Liver (tissue), 9 donors: ENCODE data around the gene STK33. TPM values are rescaled to one million over a fixed set of nuclear protein-coding genes. Genes with fewer than 3 reads are reported as not detected.

Experiments
- DNase-seq: peaks from one replicate; pipeline ENCODE4 v3.0.0-alpha.2; 2017; ENCODE audit warnings: low spot score
- H3K27ac ChIP-seq, 2 donors: one replicate each; pipeline ENCODE4 v1.7.0; 2013; ENCODE audit warnings: inconsistent platforms in 2 of 2, low read length in 2 of 2, control low read depth in 1 of 2, low read depth in 1 of 2, mild to moderate bottlenecking in 1 of 2
- H3K27me3 ChIP-seq, 4 donors: one replicate each; pipeline versions ENCODE4 v1.6.1 to v1.7.0; 2013; ENCODE audit warnings: low read length in 3 of 4, inconsistent platforms in 1 of 4, mild to moderate bottlenecking in 1 of 4, moderate library complexity in 1 of 4; ENCODE audit not compliant: control insufficient read depth in 4 of 4, insufficient read depth in 4 of 4
- H3K36me3 ChIP-seq, 4 donors: one replicate each; pipeline versions ENCODE4 v1.6.1 to v1.7.0; 2013; ENCODE audit warnings: low read length in 3 of 4, mild to moderate bottlenecking in 3 of 4, low read depth in 1 of 4, moderate library complexity in 1 of 4; ENCODE audit not compliant: control insufficient read depth in 4 of 4, insufficient read depth in 3 of 4
- H3K4me1 ChIP-seq, 4 donors: one replicate each; pipeline versions ENCODE4 v1.6.1 to v1.7.0; 2013; ENCODE audit warnings: low read length in 3 of 4, mild to moderate bottlenecking in 3 of 4, moderate library complexity in 1 of 4; ENCODE audit not compliant: control insufficient read depth in 4 of 4, insufficient read depth in 4 of 4
- H3K4me3 ChIP-seq, 3 donors: one replicate each; pipeline versions ENCODE4 v1.6.1 to v1.7.0; 2013; ENCODE audit warnings: low read length in 3 of 3, control low read depth in 1 of 3, low read depth in 1 of 3, mild to moderate bottlenecking in 1 of 3
- H3K9ac ChIP-seq, 2 donors: one replicate each; pipeline ENCODE4 v1.7.0; 2013; ENCODE audit warnings: low read length in 2 of 2, mild to moderate bottlenecking in 2 of 2, moderate library complexity in 2 of 2, control low read depth in 1 of 2, low read depth in 1 of 2
- H3K9me3 ChIP-seq, 4 donors: one replicate each; pipeline versions ENCODE4 v1.6.1 to v1.7.0; 2013; ENCODE audit warnings: low read length in 3 of 4; ENCODE audit not compliant: control insufficient read depth in 4 of 4
- CTCF ChIP-seq: fragments of 150-350 bp; IDR thresholded peaks from 2 replicates; pipeline ENCODE4 v1.5.1; 2017; ENCODE audit warnings: improper control_type of control experiment, low read depth, low read length; ENCODE audit not compliant: missing input control
- EGR1 ChIP-seq, 2 donors: IDR thresholded peaks; 2 replicates each; pipeline ENCODE4 v1.6.1; 2016 to 2018; ENCODE audit warnings: antibody characterized with exemption in 2 of 2, low read depth in 2 of 2
- FOXA1 ChIP-seq: IDR thresholded peaks from 2 replicates; pipeline ENCODE4 v1.6.1; 2016; ENCODE audit warnings: antibody characterized with exemption
- FOXA2 ChIP-seq: IDR thresholded peaks from 2 replicates; pipeline ENCODE4 v1.6.1; 2016; ENCODE audit warnings: antibody characterized with exemption
- HNF4A ChIP-seq, 2 donors: conservative IDR thresholded peaks; 2 replicates each; pipeline ENCODE4 v1.6.1; 2016; ENCODE audit warnings: antibody characterized with exemption in 2 of 2, mild to moderate bottlenecking in 2 of 2
- HNF4G ChIP-seq: IDR thresholded peaks from 2 replicates; pipeline ENCODE4 v1.6.1; 2016; ENCODE audit warnings: antibody characterized with exemption
- JUND ChIP-seq, 2 donors: IDR thresholded peaks; 2 replicates each; pipeline ENCODE4 v1.6.1; 2016; ENCODE audit warnings: antibody characterized with exemption in 2 of 2
- NR2F2 ChIP-seq: IDR thresholded peaks from 2 replicates; pipeline ENCODE4 v1.6.1; 2016; ENCODE audit warnings: antibody characterized with exemption
- RXRA ChIP-seq, 2 donors: IDR thresholded peaks; 2 replicates each; pipeline ENCODE4 v1.6.1; 2017 to 2018; ENCODE audit warnings: antibody characterized with exemption in 2 of 2, mild to moderate bottlenecking in 1 of 2
- TAF1 ChIP-seq: conservative IDR thresholded peaks from 2 replicates; pipeline ENCODE4 v1.6.1; 2016; ENCODE audit warnings: antibody characterized with exemption, mild to moderate bottlenecking
- YY1 ChIP-seq: IDR thresholded peaks from 2 replicates; pipeline ENCODE4 v1.6.1; 2016; ENCODE audit warnings: antibody characterized with exemption, mild to moderate bottlenecking
- ZBTB33 ChIP-seq: IDR thresholded peaks from 2 replicates; pipeline ENCODE4 v1.6.1; 2016; ENCODE audit warnings: antibody characterized with exemption
- WGBS: extraction: QIAGEN DNeasy Blood & Tissue Kit; methylation state at CpG from one replicate; pipeline ENCODE4 v1.1.7; 2013; 5-methylcytosine and 5-hydroxymethylcytosine counted together
- polyA plus RNA-seq, 2 donors: library from polyadenylated mRNA; stranded (reverse) in 1 of 2; unstranded in 1 of 2; fragments of 200-250 nt in 1 of 2; fragments of >200 nt in 1 of 2; fragmentation: Nextera tagmentation in 1 of 2; extraction: Ambion mirVana in 1 of 2; gene quantifications; one replicate each; pipeline versions ENCODE4 v1.2.1 to v1.2.3, GENCODE V29; 2013 to 2015
- total RNA-seq, 2 donors: library from RNA; depleted of rRNA; stranded (reverse); fragments of >200 nt; gene quantifications; one replicate each; pipeline ENCODE4 v1.2.3, GENCODE V29; 2014
- TF ChIP-seq, protein P1 (sequence below): IDR thresholded peaks from 2 replicates; pipeline ENCODE4 v1.6.1; 2016; ENCODE audit warnings: antibody characterized with exemption, mild to moderate bottlenecking
- TF ChIP-seq, protein P2 (sequence below): IDR thresholded peaks from 2 replicates; pipeline ENCODE4 v1.6.1; 2016; ENCODE audit warnings: antibody characterized with exemption
- donor health status: healthy.
- donor health status: healthy.
- donor health status: healthy.
- donor health status: healthy.
- donor health status: healthy.

The STK33 gene
- total and polyA plus RNA-seq, 4 donors, result 0.09 to 1.1 (median 0.52) TPM

- TF ChIP-seq HNF4G, result no peak
- TF ChIP-seq NR2F2, result no peak
These were observed 27.1 kb upstream of the STK33 start (continued) for GRCh38 chr11:8621147-8621546.

GRCh38 chr11:8617063-8617462 lies 23.0 kb upstream of the STK33 start:
- 86% methylated on average over 2 of the region's 2 CpGs for WGBS
- Histone ChIP-seq H3K4me1 (no peaks in the 10 kb centered on the region), H3K27ac (no peak overlapping the region), H3K9ac (no peak overlapping the region), H3K4me3 (no peak overlapping the region), H3K36me3 (peaks cover 14 to 67% (median 26%) of the 10 kb centered on the region in 4 donors), H3K9me3 (no peaks in the 10 kb centered on the region), H3K27me3 (no peaks in the 10 kb centered on the region)
- no peak for TF ChIP-seq YY1
- TF ChIP-seq HNF4G, result no peak
- no peak for TF ChIP-seq HNF4A (conservative IDR thresholded peaks at IDR 0.05)
- no peak for TF ChIP-seq EGR1 (IDR thresholded peaks at IDR 0.05; ENCODE audit: low read depth in 2 of 2)
- TF ChIP-seq, protein P1, sequence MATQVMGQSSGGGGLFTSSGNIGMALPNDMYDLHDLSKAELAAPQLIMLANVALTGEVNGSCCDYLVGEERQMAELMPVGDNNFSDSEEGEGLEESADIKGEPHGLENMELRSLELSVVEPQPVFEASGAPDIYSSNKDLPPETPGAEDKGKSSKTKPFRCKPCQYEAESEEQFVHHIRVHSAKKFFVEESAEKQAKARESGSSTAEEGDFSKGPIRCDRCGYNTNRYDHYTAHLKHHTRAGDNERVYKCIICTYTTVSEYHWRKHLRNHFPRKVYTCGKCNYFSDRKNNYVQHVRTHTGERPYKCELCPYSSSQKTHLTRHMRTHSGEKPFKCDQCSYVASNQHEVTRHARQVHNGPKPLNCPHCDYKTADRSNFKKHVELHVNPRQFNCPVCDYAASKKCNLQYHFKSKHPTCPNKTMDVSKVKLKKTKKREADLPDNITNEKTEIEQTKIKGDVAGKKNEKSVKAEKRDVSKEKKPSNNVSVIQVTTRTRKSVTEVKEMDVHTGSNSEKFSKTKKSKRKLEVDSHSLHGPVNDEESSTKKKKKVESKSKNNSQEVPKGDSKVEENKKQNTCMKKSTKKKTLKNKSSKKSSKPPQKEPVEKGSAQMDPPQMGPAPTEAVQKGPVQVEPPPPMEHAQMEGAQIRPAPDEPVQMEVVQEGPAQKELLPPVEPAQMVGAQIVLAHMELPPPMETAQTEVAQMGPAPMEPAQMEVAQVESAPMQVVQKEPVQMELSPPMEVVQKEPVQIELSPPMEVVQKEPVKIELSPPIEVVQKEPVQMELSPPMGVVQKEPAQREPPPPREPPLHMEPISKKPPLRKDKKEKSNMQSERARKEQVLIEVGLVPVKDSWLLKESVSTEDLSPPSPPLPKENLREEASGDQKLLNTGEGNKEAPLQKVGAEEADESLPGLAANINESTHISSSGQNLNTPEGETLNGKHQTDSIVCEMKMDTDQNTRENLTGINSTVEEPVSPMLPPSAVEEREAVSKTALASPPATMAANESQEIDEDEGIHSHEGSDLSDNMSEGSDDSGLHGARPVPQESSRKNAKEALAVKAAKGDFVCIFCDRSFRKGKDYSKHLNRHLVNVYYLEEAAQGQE, result no peak
- no peak for TF ChIP-seq FOXA1
- TF ChIP-seq ZBTB33, result no peak
- TF ChIP-seq JUND (IDR thresholded peaks at IDR 0.05), result no peak
- TF ChIP-seq CTCF, result no peak
- TF ChIP-seq TAF1, result no peak
- no peak for DNase-seq

- Histone ChIP-seq H3K27ac (no peak overlapping the region), H3K36me3 (peaks cover 5 to 53% (median 19%) of the 10 kb centered on the region in 4 donors), H3K4me1 (no peaks in the 10 kb centered on the region), H3K4me3 (no peak overlapping the region), H3K9ac (no peak overlapping the region), H3K9me3 (no peaks in the 10 kb centered on the region), H3K27me3 (no peaks in the 10 kb centered on the region)
- no peak for DNase-seq
- 96% methylated on average over 4 of the region's 4 CpGs for WGBS
- TF ChIP-seq FOXA1 (no peak), HNF4A (conservative IDR thresholded peaks at IDR 0.05) (no peak), TAF1 (no peak), RXRA (IDR thresholded peaks at IDR 0.05) (no peak), CTCF (no peak), JUND (IDR thresholded peaks at IDR 0.05) (no peak), FOXA2 (no peak), YY1 (no peak), HNF4G (no peak)
- TF ChIP-seq, protein P1, result no peak
- TF ChIP-seq, protein P2, sequence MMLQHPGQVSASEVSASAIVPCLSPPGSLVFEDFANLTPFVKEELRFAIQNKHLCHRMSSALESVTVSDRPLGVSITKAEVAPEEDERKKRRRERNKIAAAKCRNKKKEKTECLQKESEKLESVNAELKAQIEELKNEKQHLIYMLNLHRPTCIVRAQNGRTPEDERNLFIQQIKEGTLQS, result no peak
These were observed 21.4 kb upstream of the STK33 start for GRCh38 chr11:8615291-8616032.
